Measurements from ENCODE around the gene C16orf87.

Gene C16orf87

DNA sequence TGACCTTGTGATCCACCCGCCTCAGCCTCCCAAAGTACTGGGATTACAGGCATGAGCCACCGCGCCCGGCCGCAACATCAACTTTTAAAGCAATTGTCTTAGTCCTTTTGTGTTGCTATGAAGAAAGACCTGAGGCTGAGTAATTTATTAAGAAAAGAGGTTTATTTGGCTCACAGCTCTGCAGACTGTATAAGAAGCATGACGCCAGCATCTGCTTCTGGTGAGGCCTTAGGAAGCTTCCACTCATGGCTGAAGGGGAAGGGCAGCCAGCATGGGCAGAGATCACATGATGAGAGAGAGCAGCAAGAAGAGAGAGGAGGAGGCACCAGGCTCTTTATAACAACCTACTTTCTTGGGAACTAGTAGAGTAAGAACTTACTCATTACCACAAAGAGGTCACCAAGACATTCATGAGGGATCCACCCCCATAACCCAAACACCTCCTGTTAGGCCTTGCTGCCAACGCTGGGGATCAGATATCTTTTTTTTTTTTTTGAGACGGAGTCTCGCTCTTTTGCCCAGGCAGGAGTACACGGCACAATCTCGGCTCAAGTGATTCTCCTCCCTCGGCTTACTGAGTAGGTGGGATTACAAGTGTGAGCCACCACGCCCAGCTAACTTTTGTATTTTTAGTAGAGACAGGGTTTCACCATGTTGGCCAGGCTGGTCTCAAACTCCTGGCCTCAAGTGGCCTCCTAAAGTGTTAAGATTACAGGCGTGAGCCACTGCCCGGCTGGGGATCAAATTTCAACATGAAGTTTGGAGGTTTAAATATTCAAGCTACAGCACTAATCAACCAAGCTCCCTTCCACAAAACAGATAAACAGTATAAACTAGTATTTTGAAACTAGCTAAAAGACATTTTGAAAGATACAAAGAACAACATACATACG is 31.8 kb upstream of the C16orf87 start:
- DNase-seq (ENCODE audit: low read depth, low spot score), result no peak
- in situ Hi-C loops (cut with HindIII; ENCODE audit: low sequenced_read_pairs), result no loop called here
- no peak overlapping the region for H3K4me3 ChIP-seq (ENCODE audit: low read depth, low read length)
- TF ChIP-seq, protein P1, sequence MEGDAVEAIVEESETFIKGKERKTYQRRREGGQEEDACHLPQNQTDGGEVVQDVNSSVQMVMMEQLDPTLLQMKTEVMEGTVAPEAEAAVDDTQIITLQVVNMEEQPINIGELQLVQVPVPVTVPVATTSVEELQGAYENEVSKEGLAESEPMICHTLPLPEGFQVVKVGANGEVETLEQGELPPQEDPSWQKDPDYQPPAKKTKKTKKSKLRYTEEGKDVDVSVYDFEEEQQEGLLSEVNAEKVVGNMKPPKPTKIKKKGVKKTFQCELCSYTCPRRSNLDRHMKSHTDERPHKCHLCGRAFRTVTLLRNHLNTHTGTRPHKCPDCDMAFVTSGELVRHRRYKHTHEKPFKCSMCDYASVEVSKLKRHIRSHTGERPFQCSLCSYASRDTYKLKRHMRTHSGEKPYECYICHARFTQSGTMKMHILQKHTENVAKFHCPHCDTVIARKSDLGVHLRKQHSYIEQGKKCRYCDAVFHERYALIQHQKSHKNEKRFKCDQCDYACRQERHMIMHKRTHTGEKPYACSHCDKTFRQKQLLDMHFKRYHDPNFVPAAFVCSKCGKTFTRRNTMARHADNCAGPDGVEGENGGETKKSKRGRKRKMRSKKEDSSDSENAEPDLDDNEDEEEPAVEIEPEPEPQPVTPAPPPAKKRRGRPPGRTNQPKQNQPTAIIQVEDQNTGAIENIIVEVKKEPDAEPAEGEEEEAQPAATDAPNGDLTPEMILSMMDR (IDR thresholded peaks at IDR 0.05; ENCODE audit: low read depth, low read length), result no peak

DNA sequence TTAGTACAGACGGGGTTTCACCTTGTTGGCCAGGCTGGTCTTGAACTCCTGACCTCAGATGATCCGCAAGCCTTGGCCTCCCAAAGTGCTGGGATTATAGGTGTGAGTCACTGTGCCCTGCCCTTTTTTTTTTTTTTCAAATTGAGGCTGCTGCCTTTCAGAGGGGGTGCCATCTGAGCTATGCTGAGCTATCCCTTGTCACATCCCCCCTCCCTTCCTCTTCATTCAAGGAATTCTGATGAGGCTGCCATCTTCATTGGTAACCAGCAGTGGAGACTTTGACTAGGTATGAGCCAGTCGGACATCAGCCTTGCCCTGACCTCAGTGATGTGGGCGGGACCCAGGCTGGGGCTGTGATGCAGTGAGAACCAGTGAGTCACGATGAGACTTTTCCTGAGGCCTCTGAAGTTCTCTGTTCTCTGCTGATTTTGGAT is 28.8 kb upstream of the C16orf87 start:
- in situ Hi-C loops (cut with HindIII; ENCODE audit: low sequenced_read_pairs), result no loop called here
- DNase-seq (ENCODE audit: low read depth, low spot score), result peak; percentile 83
- TF ChIP-seq, protein P1 (IDR thresholded peaks at IDR 0.05; ENCODE audit: low read depth, low read length), result no peak
- H3K4me3 ChIP-seq (ENCODE audit: low read depth, low read length), result no peak overlapping the region

DNA sequence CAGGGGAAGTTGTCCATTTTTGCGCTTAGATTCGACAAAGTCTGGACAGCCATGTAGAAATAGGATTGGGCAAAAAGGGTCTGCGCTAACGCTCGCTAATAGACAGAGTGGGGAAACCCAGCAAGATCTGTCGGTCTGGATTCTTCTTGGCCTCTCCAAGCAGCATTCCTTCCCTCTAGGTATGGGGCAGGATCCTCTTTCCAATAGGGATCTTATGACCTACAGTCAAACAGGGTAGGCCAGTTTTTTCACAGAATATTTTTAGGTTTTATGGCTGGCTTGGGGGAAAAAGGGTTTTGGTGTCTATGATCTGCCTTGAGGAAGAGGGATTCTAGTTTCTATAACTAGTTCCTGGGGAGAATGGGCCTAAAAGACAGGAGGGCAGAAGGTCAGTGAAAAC is 27.2 kb upstream of the C16orf87 start:
- in situ Hi-C loops (cut with HindIII; ENCODE audit: low sequenced_read_pairs), result no loop called here

DNA sequence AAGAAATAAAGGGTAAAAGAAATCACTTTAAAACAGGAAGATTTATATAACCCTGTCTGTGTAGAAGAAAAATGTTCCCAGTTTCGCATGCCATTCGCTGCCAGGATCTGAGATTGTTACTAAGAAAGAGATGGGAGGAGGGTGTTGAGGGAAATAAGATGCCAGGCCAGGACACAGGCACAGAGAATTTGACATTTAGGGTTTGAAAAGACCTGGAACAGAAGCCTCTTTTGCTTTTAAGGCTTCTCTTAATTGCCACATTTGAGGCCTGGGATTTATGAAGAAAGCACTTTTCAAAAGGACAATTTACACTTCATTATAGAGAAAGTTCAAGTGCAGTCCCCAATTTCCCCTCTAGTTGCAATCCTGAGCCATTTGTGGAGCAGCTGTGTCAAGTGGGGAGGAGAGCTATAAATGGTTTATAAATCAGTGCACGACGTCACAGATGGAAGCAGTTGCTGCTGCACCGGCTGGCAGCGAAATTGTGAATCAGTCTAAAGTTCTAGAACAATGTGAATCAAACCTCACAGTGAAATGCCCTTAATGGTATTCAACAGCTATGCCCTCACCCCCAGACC is 26.5 kb upstream of the C16orf87 start:
- TF ChIP-seq, protein P1 (IDR thresholded peaks at IDR 0.05; ENCODE audit: low read depth, low read length), result peak; percentile 57
- in situ Hi-C loops (cut with HindIII; ENCODE audit: low sequenced_read_pairs), result no loop called here
- peak; percentile 66 for DNase-seq (ENCODE audit: low read depth, low spot score)
- H3K4me3 ChIP-seq (ENCODE audit: low read depth, low read length), result no peak overlapping the region

More for the DNA sequence above, 27.2 kb upstream of the C16orf87 start:
- H3K4me3 ChIP-seq (ENCODE audit: low read depth, low read length), result no peak overlapping the region
- no peak for DNase-seq (ENCODE audit: low read depth, low spot score)
- TF ChIP-seq, protein P1 (IDR thresholded peaks at IDR 0.05; ENCODE audit: low read depth, low read length), result no peak

DNA sequence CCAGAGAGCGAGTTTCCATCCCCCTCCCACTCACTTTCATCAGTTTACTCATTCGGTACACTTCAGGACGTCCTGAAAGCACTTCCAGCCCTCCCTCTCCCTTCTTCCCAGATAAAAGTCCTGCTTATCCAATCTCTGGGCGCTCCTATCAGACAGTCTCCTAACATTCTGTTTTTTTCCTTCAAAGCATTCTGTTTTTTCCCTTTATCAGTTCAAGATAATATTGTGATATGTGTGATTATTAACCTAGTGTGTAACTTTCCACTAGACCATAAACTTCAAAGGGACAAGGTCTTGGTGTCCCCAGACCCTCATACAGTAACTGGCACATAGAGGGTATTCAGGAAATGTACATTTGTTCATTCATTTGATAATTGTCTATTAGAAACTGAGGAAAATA is 24.4 kb upstream of the C16orf87 start:
- DNase-seq (ENCODE audit: low read depth, low spot score), result no peak
- in situ Hi-C loops (cut with HindIII; ENCODE audit: low sequenced_read_pairs), result no loop called here
- TF ChIP-seq, protein P1 (IDR thresholded peaks at IDR 0.05; ENCODE audit: low read depth, low read length), result no peak
- no peak overlapping the region for H3K4me3 ChIP-seq (ENCODE audit: low read depth, low read length)

DNA sequence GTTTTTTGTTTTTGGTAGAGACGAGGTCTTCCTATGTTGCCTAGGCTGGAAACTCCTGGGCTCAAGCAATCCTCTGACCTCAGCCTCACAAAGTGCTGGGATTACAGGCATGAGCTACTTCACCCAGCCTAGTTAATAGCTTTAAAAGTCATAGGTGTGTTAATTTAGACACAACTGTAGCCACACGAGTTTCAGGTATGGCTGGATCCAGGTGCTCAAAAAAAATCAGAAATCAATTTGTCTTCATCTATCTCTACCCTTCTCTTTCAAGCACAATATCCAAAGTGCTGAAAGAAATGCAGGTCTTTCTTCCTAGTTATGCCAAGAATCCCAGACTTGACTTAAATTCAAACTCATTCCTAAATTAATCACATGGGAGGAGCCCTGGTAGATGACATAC is 23.9 kb upstream of the C16orf87 start:
- in situ Hi-C loops (cut with HindIII; ENCODE audit: low sequenced_read_pairs), result no loop called here
- DNase-seq (ENCODE audit: low read depth, low spot score), result no peak
- H3K4me3 ChIP-seq (ENCODE audit: low read depth, low read length), result no peak overlapping the region
- TF ChIP-seq, protein P1 (IDR thresholded peaks at IDR 0.05; ENCODE audit: low read depth, low read length), result no peak
